ENCODE results near the gene C2CD4A. TPM values are rescaled to one million over a fixed set of nuclear protein-coding genes. Genes with fewer than 3 reads are reported as not detected.

Gene C2CD4A
- polyA plus RNA-seq, 2 of the 4 experiments (the other 2 are of a cell fraction), result 0.32 TPM; not detected in 1

- ATAC-seq (peak; percentile 21 to 85; a peak in 5 of 6 replicates), FAIRE-seq (peak; percentile 80), DNase-seq (ENCODE audit: low read depth in 1 of 2, low spot score in 1 of 2) (peak in 1 of 2 experiments; percentile 26)
- no peak overlapping the region for H3K27ac ChIP-seq
- no peak overlapping the region for H3K4me3 ChIP-seq
- H3K4me1 ChIP-seq, result peaks cover 5% of the 10 kb centered on the region; the same call in 1 of the 3 replicates
- H3K9me3 ChIP-seq, result no peaks in the 10 kb centered on the region
- POLR2A ChIA-PET, result no interaction called here
- CTCF ChIA-PET, result interaction anchor here (1.0 to 2.0 kb wide), 5 partner anchors 9 to 208 kb away, joined by 3 to 9 read pairs (median 7); no protein-coding TSS in a partner anchor
- TF ChIP-seq HES2 (IDR thresholded peaks at IDR 0.05), result 0 out of 2 replicates have a peak, but pooled peaks have one; percentile 10
- TF ChIP-seq CEBPB (IDR thresholded peaks at IDR 0.05), result no peak
- H3K4me2 ChIP-seq, result peak overlapping the region; percentile 21
- 16% methylated on average over 7 of the region's 7 CpGs for WGBS (ENCODE audit: missing lambda C conversion rate)
These were observed 32.4 kb downstream of the C2CD4A start for GRCh38 chr15:62099094-62099601.

GRCh38 chr15:62103431-62103830 lies 36.7 kb downstream of the C2CD4A start:
- FAIRE-seq, result no peak
- DNase-seq (ENCODE audit: low read depth in 1 of 2, low spot score in 1 of 2), result no peak
- Histone ChIP-seq H3K27ac (no peak overlapping the region), H3K4me1 (peaks cover 18% of the 10 kb centered on the region), H3K4me3 (no peak overlapping the region), H3K4me2 (no peak overlapping the region), H3K9me3 (no peaks in the 10 kb centered on the region)
- WGBS (ENCODE audit: missing lambda C conversion rate), result 87% methylated on average over 7 of the region's 7 CpGs
- CTCF ChIA-PET, result interaction anchor here (1.0 to 2.5 kb wide), 7 partner anchors 15 to 204 kb away, joined by 3 to 10 read pairs (median 5); no protein-coding TSS in a partner anchor
- POLR2A ChIA-PET, result no interaction called here
- no peak for ATAC-seq
- no peak for TF ChIP-seq EHMT2 (IDR thresholded peaks at IDR 0.05; ENCODE audit: low read depth)
- no peak for TF ChIP-seq EP300 (IDR thresholded peaks at IDR 0.05)
- no peak for TF ChIP-seq HOXB5 (CRISPR knock-in tag; IDR thresholded peaks at IDR 0.05)

GRCh38 chr15:62104401-62104800 lies 37.6 kb downstream of the C2CD4A start:
- no peak for TF ChIP-seq EHF (CRISPR knock-in tag; IDR thresholded peaks at IDR 0.05)
- no peak for TF ChIP-seq HOXB13 (CRISPR knock-in tag; IDR thresholded peaks at IDR 0.05; ENCODE audit: low read depth)
- TF ChIP-seq TFCP2L1 (CRISPR knock-in tag; IDR thresholded peaks at IDR 0.05), result no peak
- no peak for TF ChIP-seq MYC (IDR thresholded peaks at IDR 0.05; ENCODE audit: borderline replicate concordance, low read length)
- no peak for TF ChIP-seq POLR2AphosphoS2 (conservative IDR thresholded peaks at IDR 0.05; ENCODE audit: low read length)
- no peak for TF ChIP-seq FOXS1 (CRISPR knock-in tag; IDR thresholded peaks at IDR 0.05)
- H3K4me2 ChIP-seq, result no peak overlapping the region
- DNase-seq (ENCODE audit: low read depth in 1 of 2, low spot score in 1 of 2) (no peak), ATAC-seq (no peak), FAIRE-seq (no peak)
- H3K9me3 ChIP-seq, result no peaks in the 10 kb centered on the region
- H3K4me3 ChIP-seq, result no peak overlapping the region
- H3K4me1 ChIP-seq, result peaks cover 16% of the 10 kb centered on the region
- H3K27ac ChIP-seq, result 0 out of 6 replicates have a peak overlapping the region, but pooled peaks of 1 of the 2 experiments have one; percentile 14
- 52% methylated on average over 3 of the region's 3 CpGs for WGBS (ENCODE audit: missing lambda C conversion rate)
- CTCF ChIA-PET, result interaction anchor here (1.0 to 2.5 kb wide), 7 partner anchors 9 to 203 kb away, joined by 3 to 10 read pairs (median 5); no protein-coding TSS in a partner anchor
- POLR2A ChIA-PET, result no interaction called here

GRCh38 chr15:62104846-62105245 lies 38.1 kb downstream of the C2CD4A start:
- CTCF ChIA-PET, result interaction anchor here (1.0 to 1.8 kb wide), 4 partner anchors 8 to 202 kb away, joined by 3 to 5 read pairs (median 4); no protein-coding TSS in a partner anchor
- WGBS (ENCODE audit: missing lambda C conversion rate), result 45% methylated on average over 5 of the region's 5 CpGs
- peaks cover 21% of the 10 kb centered on the region for H3K4me1 ChIP-seq

More at GRCh38 chr15:62104846-62105245, 38.1 kb downstream of the C2CD4A start:
- Histone ChIP-seq H3K9me3 (no peaks in the 10 kb centered on the region), H3K27ac (no peak overlapping the region), H3K4me3 (no peak overlapping the region), H3K4me2 (no peak overlapping the region)
- ATAC-seq (no peak), DNase-seq (ENCODE audit: low read depth in 1 of 2, low spot score in 1 of 2) (no peak), FAIRE-seq (no peak)
- POLR2A ChIA-PET, result no interaction called here
- no peak for TF ChIP-seq JUNB (IDR thresholded peaks at IDR 0.05)
- TF ChIP-seq ELK1 (IDR thresholded peaks at IDR 0.05; ENCODE audit: low read depth, low read length), result no peak
- no peak for TF ChIP-seq PHF8 (IDR thresholded peaks at IDR 0.05; ENCODE audit: borderline replicate concordance, low read depth)
- TF ChIP-seq HOXB13 (CRISPR knock-in tag; IDR thresholded peaks at IDR 0.05; ENCODE audit: low read depth), result no peak
- no peak for TF ChIP-seq TP53 (CRISPR knock-in tag; IDR thresholded peaks at IDR 0.05)
- TF ChIP-seq MYC (IDR thresholded peaks at IDR 0.05; ENCODE audit: borderline replicate concordance, low read length), result no peak
- no peak for TF ChIP-seq E2F6 (IDR thresholded peaks at IDR 0.05; ENCODE audit: borderline replicate concordance, low read depth)
- no peak for TF ChIP-seq CEBPB (IDR thresholded peaks at IDR 0.05)
- TF ChIP-seq KDM1A (IDR thresholded peaks at IDR 0.05; ENCODE audit: low read depth), result no peak
- no peak for TF ChIP-seq RCOR1 (IDR thresholded peaks at IDR 0.05; ENCODE audit: low read depth, low read length)
- no peak for TF ChIP-seq POLR2AphosphoS2 (conservative IDR thresholded peaks at IDR 0.05; ENCODE audit: low read length)
- no peak for TF ChIP-seq KDM5A (IDR thresholded peaks at IDR 0.05)
